Myocyte (in vitro differentiated cells): ENCODE results near the gene DCAF10. TPM values are rescaled to one million over a fixed set of nuclear protein-coding genes. Genes with fewer than 3 reads are reported as not detected.
"Not testable (repeated sequence)": the region's sequence is repeated elsewhere in the genome, so short reads cannot be mapped to it uniquely, and the experiment has no call there.

Experiments
- DNase-seq: peaks from one replicate; pipeline ENCODE4 v3.0.0-alpha.2; 2012; ENCODE audit warnings: low read depth
- total RNA-seq: library from RNA; depleted of rRNA; stranded (reverse); fragments of >200 nt; gene quantifications from 2 replicates; pipeline ENCODE4 v1.2.3, GENCODE V29; 2014

Gene DCAF10
- total RNA-seq, 1 donor from 2014 or later, result 19.8 TPM

GRCh38 chr9:37856551-37856950, 56.0 kb downstream of the DCAF10 start:
- DNase-seq, result no peak

DNA sequence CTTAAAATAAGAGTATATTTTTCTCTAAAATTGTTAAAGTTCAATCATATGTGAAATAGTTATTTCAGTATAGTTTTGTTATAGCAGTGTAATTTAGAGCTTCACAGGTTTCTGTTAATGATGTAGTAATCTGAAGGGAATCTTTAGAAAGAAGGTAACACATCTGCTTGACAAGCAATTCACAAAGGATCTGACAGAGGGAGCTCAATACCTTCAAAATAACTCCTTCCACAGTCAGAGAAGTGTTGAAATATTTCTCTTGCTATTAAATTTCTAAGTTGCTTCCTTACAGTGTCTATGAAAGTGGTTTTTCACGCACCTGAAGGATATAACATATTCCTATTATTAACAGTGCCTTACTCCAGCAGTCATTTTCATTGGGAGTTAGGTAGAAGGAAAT, 58.4 kb downstream of the DCAF10 start:
- no peak for DNase-seq

DNA sequence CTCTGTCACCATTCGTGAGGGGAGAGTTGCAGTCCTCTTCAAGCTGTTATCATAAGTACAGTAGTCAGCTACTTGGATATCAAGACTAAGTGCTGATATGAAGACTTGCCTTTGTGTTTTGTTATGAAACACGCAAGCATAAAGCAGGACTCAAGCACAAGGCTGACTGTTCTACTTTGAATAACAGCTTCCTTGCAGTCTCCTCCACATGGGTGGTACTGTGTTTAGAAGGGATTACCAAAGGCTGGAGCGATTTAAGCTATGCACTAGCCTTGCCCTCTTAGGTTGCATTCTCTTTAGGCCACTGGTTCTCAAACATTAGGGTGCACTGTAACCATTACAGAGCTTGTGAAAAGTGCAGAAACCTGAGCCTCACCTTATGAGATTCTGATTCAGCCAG, 61.9 kb downstream of the DCAF10 start:
- no peak for DNase-seq

DNA sequence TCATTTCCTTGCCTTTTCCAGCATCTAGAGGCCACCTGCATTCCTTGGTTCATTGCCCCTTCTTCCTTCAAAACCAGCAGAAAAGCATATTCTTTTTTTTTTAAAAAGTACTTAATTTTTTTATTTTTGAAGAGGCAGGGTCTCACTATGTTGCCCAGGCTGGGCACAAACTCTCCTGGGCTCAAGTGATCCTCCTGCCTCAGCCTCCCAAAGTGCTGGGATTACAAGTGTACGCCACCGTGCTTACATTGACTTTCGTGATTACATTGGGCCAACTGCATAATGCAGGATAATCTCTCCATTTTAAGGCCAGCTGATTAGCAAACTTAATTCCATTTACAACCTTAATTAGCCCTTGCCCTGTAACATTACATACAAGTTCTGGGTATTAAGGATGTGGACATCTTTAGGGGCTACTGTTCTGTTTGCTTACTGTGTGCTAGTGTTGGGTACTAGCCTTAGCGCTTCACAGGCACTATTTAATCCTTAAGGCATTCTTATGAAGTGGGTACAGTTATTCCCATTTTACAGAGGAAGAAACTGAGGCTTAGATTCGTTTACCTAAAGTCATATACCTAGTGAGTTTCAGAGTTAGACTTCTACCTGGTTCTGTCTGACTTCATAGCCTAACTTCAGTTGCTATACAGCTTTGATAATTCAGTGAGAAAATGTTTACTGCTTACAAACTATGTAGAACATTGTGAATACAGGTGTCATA, 69.6 kb downstream of the DCAF10 start:
- DNase-seq, result no peak

DNA sequence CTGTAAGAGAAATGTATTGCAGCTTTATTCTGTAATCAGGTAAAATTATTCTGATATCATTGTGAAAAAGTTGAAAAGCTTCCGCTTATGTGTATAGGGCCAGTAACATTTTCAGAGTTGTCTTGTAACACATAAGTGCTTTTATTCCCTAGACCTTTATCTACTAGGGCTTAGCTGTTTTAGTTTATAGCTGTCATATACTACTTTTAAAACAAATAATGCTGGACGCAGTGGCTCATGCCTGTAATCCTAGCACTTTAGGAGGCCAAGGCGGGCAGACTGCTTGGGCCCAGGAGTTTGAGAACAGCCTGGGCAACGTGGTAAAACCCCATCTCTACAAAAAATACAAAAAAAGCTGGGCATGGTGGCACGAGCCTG, 70.2 kb downstream of the DCAF10 start:
- DNase-seq, result no peak

DNA sequence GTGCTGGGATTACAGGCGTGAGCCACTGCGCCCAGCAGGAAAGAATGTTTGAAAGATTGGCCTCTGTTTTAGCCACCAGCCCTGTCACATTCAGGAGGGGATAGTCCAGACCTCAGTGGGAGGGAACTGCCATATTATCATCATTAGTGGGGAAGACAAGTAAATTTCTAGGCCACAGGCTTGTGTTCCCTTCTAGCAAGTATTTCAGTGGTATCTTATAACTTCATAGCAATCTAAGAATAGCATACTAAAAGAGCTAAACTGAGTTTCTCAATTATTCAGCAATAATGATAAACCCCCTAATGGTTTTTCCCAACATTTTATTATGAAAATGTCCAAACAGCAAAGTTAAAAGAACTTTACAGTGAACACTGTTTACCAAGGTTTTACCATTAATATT, 73.4 kb downstream of the DCAF10 start:
- no peak for DNase-seq

DNA sequence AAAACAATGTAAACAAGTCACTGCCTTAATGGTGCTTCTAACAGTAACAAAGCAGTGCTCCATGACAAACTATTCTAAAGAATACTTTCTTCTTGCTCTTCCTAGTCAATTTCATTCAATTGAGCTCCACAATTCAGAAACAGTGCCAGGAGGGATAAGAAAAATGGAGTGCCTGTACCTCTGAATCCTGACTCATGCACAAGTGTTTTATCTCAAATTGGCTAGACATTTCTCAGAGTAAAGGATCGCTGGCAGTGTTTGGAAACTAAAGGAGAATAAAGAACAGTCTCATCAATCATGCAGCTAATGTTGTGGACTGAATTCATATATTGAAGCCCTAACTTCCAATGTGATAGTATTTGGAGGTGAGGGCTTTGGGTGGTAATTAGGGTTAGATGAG, 75.8 kb downstream of the DCAF10 start:
- no peak for DNase-seq

GRCh38 chr9:37880916-37881479, 80.4 kb downstream of the DCAF10 start:
- no peak for DNase-seq

DNA sequence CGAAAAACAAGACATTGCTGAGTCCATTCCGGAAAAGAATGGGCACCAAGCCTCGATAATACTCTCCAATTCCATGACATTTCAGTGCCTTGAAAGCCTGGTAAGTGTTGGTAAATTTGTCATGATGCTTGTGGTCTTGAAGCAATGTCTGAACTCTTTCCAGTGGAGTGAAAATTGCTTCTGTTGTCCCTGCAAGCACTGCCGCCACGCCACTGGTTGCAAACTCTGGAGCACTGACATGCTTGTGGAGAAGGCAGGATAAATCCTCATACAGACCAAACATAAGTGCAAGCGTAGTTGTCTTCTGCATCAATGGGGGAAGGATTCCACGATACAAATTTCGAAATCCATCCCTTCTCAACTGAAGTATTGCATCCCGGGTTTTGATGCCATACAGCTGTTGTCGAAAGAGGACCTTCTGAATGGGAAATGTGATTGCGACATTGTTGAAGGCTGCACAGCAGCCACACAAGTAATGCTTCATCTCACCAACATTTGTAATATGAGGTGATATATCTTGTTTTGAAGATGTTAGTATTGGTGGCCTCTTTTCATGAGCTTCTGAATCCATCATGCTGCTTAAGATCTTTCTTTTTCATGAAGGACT, 87.5 kb downstream of the DCAF10 start:
- not testable (repeated sequence) for DNase-seq

GRCh38 chr9:37889536-37889935, 88.9 kb downstream of the DCAF10 start:
- DNase-seq, result no peak

DNA sequence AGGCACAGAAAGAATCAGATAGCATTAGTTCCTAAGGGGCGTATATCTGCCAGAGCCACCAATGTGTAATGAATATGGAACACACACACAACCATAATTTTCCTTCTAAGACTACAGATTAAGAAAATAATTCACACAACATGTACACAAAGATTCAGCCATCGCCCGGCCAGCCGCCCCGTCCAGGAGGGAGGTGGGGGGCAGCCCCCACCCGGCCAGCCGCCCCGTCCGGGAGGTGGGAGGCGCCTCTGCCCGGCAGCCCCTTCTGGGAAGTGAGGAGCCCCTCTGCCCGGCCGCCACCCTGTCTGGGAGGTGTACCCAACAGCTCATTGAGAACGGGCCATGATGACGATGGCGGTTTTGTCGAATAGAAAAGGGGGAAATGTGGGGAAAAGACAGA, 90.4 kb downstream of the DCAF10 start:
- DNase-seq, result not testable (repeated sequence)

GRCh38 chr9:37892063-37892462, 91.5 kb downstream of the DCAF10 start:
- no peak for DNase-seq

DNA sequence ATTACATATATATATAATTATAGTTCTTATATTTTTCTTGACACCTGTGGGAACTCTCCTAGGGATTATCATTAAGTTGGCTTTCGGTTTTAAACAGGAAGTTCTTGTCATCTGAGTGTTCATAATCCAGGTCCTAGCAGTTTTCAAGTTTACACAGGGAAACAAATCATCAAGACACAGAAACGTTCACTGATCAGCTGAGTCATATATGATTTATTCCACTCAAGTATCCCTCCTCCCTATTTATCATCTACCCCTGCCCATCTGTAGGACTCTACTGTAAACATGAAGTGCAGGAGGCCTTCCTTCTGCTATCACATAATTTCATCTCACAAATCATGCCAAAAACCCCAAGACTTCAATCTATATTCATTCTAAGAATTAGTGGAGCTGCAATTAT, 97.1 kb downstream of the DCAF10 start:
- no peak for DNase-seq

- DNase-seq, result no peak
Measured at GRCh38 chr9:37899041-37899440, 98.4 kb downstream of the DCAF10 start.

GRCh38 chr9:37902131-37902530, 101.5 kb downstream of the DCAF10 start:
- DNase-seq, result no peak

DNA sequence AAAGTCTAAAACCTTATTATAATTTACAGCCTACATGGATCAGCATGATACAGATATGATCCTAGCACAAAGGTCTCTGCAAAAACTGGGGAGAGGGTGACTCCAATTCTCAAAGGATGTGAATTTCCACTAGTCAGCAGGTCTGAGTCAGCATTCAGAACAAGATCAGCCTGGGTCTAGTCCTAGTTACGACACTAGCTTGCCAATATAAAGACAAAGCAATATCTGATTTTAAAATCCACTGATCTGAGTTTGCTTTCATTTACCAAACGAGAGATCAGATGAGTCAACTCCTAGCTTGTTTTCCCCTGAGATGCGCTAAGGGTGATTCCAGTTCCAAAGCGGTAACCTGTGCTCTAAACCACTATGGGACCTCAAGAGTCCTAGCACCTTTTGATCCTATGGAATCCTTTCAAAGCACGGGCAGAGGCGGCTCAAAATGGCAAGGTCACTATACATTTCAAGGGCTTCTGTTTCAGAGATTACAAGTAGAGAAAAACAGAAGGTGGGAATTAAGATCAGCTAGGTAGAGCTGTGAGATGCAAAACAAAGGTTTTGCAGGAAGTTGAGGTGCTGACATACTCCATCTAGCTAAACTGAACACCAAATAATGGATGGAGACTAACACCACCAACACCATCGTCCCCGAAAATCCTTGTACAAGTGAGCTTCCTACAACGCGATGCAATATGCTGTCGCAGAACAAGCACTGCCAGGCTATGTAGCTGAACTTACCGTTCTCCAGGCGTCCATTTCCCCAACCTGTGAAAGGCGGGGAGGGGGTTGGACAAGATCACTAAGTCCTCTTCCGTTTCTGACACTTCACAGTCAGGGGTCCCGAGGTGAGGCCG, 102.4 kb downstream of the DCAF10 start:
- DNase-seq, result peak; percentile 16

GRCh38 chr9:37903647-37904444, 103.2 kb downstream of the DCAF10 start, which contains the start of gene SLC25A51:
Gene SLC25A51, minus strand, starts transcription at chr9:37904127. Its CDS starts 15,577 bp downstream, at chr9:37888550.
- DNase-seq, result peak; percentile 96

DNA sequence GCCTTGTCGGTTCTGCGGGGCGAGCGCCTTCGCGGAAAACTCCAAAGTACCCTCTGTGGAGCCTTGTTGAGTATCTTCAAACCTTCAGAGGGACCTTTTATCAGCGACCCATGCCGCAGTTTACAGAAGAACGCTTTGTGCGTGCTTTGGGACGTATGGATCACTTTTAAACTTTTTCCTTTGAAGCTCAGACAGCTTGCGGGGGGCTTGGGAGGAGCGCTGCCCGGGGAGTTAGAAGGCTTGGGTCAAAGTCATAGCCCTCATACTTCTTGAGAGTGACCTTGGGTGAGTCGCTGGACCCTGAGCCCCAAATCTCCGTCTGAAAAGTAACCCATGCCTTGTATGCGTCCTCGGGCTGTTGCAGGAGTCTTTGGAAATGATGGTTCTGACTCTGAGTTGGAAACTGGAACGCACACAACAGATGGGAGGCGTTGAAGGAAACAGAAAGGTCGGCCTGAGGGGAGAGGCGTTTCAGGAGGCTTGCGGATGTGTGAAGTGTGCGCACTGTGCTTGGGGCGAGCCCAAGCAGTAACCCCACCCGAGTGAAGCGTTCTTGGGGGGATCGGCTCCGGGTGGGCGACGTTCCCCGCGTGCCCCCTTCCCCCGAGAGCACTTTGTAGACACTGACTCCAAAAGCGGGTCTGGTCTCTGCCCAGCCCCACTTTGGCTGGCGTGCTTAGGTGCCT, 104.0 kb downstream of the DCAF10 start:
- no peak for DNase-seq

DNA sequence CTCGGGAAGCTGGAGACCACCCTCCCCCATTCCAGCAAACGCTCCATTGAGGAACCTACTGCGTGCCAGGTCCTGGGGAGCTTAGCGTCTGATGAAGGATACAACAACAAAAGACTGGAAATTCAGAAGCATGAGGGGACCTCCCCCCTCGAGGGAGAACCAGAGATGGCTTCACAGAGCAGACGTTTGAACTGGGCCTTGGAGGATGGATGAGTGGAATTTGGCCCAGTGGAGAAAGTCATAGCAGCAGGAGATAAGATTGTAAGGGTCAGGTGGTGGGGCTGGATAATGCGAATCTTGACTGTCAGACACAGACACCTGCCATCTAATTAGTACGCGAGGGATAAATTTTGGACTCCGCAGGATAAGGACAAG, 104.5 kb downstream of the DCAF10 start:
- no peak for DNase-seq

DNA sequence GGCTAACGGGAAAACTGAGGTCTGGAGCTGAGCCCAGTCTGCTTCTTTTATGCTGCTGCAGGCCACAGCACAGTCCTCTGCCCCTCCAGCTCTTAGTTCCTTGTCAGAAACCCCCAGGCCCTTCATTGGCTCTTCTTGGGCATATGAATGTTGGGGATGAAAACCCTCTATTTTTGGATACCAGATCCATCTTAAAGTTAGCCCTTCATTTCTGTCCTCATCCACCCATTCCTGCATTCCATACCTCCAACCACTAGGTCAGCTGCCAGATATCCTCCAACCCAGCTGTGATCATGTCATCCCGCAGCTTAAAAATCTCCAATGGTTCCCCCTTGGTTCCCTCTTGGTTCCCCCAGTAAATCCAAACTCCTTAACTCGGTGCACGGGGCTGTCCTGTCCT, 105.2 kb downstream of the DCAF10 start:
- DNase-seq, result no peak
